GM12892 (cell line): ENCODE results near the gene CDH13.

Experiments used
- POLR2A ChIP-seq: IDR thresholded peaks from 2 replicates; pipeline ENCODE4 v1.6.1; 2011; ENCODE audit warnings: low read depth, low read length, control low read depth
- POLR2AphosphoS5 ChIP-seq: IDR thresholded peaks from 2 replicates; pipeline ENCODE4 v1.6.1; 2011; ENCODE audit warnings: low read depth, low read length, control low read depth

- TF ChIP-seq POLR2A (no peak), POLR2AphosphoS5 (no peak)
These were observed 131.6 kb downstream of the CDH13 start for GRCh38 chr16:82758406-82758805.
